Activated T-cell treated with anti-CD3 and anti-CD28 coated beads for 48 hours (primary cell): ENCODE measurements around the gene RNF5.
"Not testable (repeated sequence)": the region's sequence is repeated elsewhere in the genome, so short reads cannot be mapped to it uniquely, and the experiment has no call there.

ENCODE experiments used
- DNase-seq: peaks from one replicate; pipeline ENCODE4 v3.0.0-alpha.2; 2020; ENCODE audit warnings: low read depth

The RNF5 gene

GRCh38 chr6:32177788-32178546, at the start of gene RNF5:
TSS of gene RNF5 (plus strand) at chr6:32178405. CDS start at chr6:32178512, 107 bp downstream.
- DNase-seq = peak; percentile 82

- no peak for DNase-seq
These were observed 49.4 kb upstream of the RNF5 start for GRCh38 chr6:32128751-32129296.

- DNase-seq = no peak
These were observed 48.7 kb upstream of the RNF5 start for GRCh38 chr6:32129297-32130088.

- no peak for DNase-seq
These were observed 46.7 kb upstream of the RNF5 start for GRCh38 chr6:32131439-32131948.

- no peak for DNase-seq
These were observed 46.1 kb upstream of the RNF5 start for GRCh38 chr6:32132110-32132509.

- DNase-seq = no peak
These were observed 44.4 kb upstream of the RNF5 start for GRCh38 chr6:32133786-32134185.

- no peak for DNase-seq
These were observed 40.8 kb upstream of the RNF5 start for GRCh38 chr6:32137454-32137853.

- no peak for DNase-seq
These were observed 38.6 kb upstream of the RNF5 start for GRCh38 chr6:32139590-32139989.

GRCh38 chr6:32140420-32141046, 37.7 kb upstream of the RNF5 start:
- no peak for DNase-seq

- not testable (repeated sequence) for DNase-seq
These were observed 34.0 kb upstream of the RNF5 start for GRCh38 chr6:32144238-32144637.

- no peak for DNase-seq
These were observed 31.9 kb upstream of the RNF5 start for GRCh38 chr6:32146287-32146686.

GRCh38 chr6:32146687-32147086, 31.5 kb upstream of the RNF5 start:
- DNase-seq = no peak

GRCh38 chr6:32147401-32148132, 30.6 kb upstream of the RNF5 start:
- DNase-seq = no peak

GRCh38 chr6:32148289-32149091, 29.7 kb upstream of the RNF5 start:
- DNase-seq = peak; percentile 68

- DNase-seq = no peak
These were observed 29.0 kb upstream of the RNF5 start for GRCh38 chr6:32149092-32149755.

GRCh38 chr6:32149932-32150870, 28.0 kb upstream of the RNF5 start:
- no peak for DNase-seq

GRCh38 chr6:32151181-32151862, 26.9 kb upstream of the RNF5 start:
- no peak for DNase-seq
